ENCODE measurements around the gene SLC8A1.

GRCh38 chr2:40325116-40325515 lies 126.8 kb downstream of the SLC8A1 start:
- TF ChIP-seq CTCF (IDR thresholded peaks at IDR 0.05; ENCODE audit: insufficient read depth, low read length) (no peak), REST (IDR thresholded peaks at IDR 0.05; ENCODE audit: insufficient replicate concordance, low read depth) (no peak), SPI1 (IDR thresholded peaks at IDR 0.05; ENCODE audit: borderline replicate concordance, low read depth) (no peak), GABPA (IDR thresholded peaks at IDR 0.05; ENCODE audit: low read depth) (no peak), POLR2AphosphoS5 (IDR thresholded peaks at IDR 0.05; ENCODE audit: low read depth) (no peak)

Measured in HL-60 (cell line).